ENCODE measurements around the gene MYL11.
"Not testable (repeated sequence)": the region's sequence is repeated elsewhere in the genome, so short reads cannot be mapped to it uniquely, and the experiment has no call there.

The MYL11 gene

GRCh38 chr16:30380803-30381208, 6.2 kb downstream of the MYL11 start:
- intact Hi-C loops (cut with micrococcal nuclease), result no loop called here
- Mint-ChIP-seq H3K9me3 (no peaks in the 10 kb centered on the region), H3K27ac (no peak overlapping the region), H3K4me3 (no peak overlapping the region), H3K4me1 (ENCODE audit: low read depth) (peaks cover 48% of the 10 kb centered on the region), H3K27me3 (peaks cover 29% of the 10 kb centered on the region), H3K36me3 (ENCODE audit: low read depth) (peaks cover 10% of the 10 kb centered on the region)

- peaks cover 10% of the 10 kb centered on the region for H3K36me3 Mint-ChIP-seq (ENCODE audit: low read depth)
- H3K9me3 Mint-ChIP-seq, result no peaks in the 10 kb centered on the region
- H3K27me3 Mint-ChIP-seq, result peaks cover 29% of the 10 kb centered on the region
- H3K4me3 Mint-ChIP-seq, result no peak overlapping the region
- no peak overlapping the region for H3K27ac Mint-ChIP-seq
- intact Hi-C loops (cut with micrococcal nuclease), result no loop called here
- H3K4me1 Mint-ChIP-seq (ENCODE audit: low read depth), result peaks cover 48% of the 10 kb centered on the region
These were observed 6.9 kb downstream of the MYL11 start for GRCh38 chr16:30381291-30382041.

GRCh38 chr16:30382111-30382881, 7.7 kb downstream of the MYL11 start, which contains the start of gene SEPTIN1:
SEPTIN1 (minus strand) TSS chr16:30382561; CDS start chr16:30382542, 19 bp downstream.
- intact Hi-C loops (cut with micrococcal nuclease), result no loop called here
- Mint-ChIP-seq H3K27me3 (peaks cover 29% of the 10 kb centered on the region), H3K27ac (no peak within 1 kb of the TSS), H3K9me3 (no peaks in the 10 kb centered on the region), H3K36me3 (ENCODE audit: low read depth) (peaks cover 10% of the 10 kb centered on the region), H3K4me1 (ENCODE audit: low read depth) (peaks cover 43% of the 10 kb centered on the region), H3K4me3 (no peak within 1 kb of the TSS)

- peaks cover 35% of the 10 kb centered on the region for H3K4me1 Mint-ChIP-seq (ENCODE audit: low read depth)
- H3K36me3 Mint-ChIP-seq (ENCODE audit: low read depth), result peaks cover 1% of the 10 kb centered on the region
- no peaks in the 10 kb centered on the region for H3K9me3 Mint-ChIP-seq
- no peak overlapping the region for H3K27ac Mint-ChIP-seq
- H3K27me3 Mint-ChIP-seq, result peaks cover 29% of the 10 kb centered on the region
- H3K4me3 Mint-ChIP-seq, result no peak overlapping the region
- intact Hi-C loops (cut with micrococcal nuclease), result no loop called here
These were observed 8.9 kb downstream of the MYL11 start for GRCh38 chr16:30383521-30383920.

GRCh38 chr16:30394592-30395154, 20.1 kb downstream of the MYL11 start:
- H3K4me3 Mint-ChIP-seq, result peak overlapping the region; percentile 80
- H3K27me3 Mint-ChIP-seq, result peaks cover 31% of the 10 kb centered on the region
- no peaks in the 10 kb centered on the region for H3K9me3 Mint-ChIP-seq
- H3K27ac Mint-ChIP-seq, result peak overlapping the region; percentile 84
- intact Hi-C loops (cut with micrococcal nuclease), result no loop called here
- peaks cover 22% of the 10 kb centered on the region for H3K4me1 Mint-ChIP-seq (ENCODE audit: low read depth)
- peaks cover 25% of the 10 kb centered on the region for H3K36me3 Mint-ChIP-seq (ENCODE audit: low read depth)

GRCh38 chr16:30395155-30395991, 20.8 kb downstream of the MYL11 start, which contains the start of gene ZNF48:
ZNF48 (plus strand) TSS chr16:30395420; CDS start chr16:30395795, 375 bp downstream.
- Mint-ChIP-seq H3K4me1 (ENCODE audit: low read depth) (peaks cover 28% of the 10 kb centered on the region), H3K4me3 (peak within 1 kb of the TSS; percentile 80), H3K36me3 (ENCODE audit: low read depth) (peaks cover 25% of the 10 kb centered on the region), H3K27me3 (peaks cover 36% of the 10 kb centered on the region), H3K9me3 (no peaks in the 10 kb centered on the region), H3K27ac (peak within 1 kb of the TSS; percentile 84)
- intact Hi-C loops (cut with micrococcal nuclease), result no loop called here

GRCh38 chr16:30395992-30396585, 21.5 kb downstream of the MYL11 start:
- H3K27ac Mint-ChIP-seq, result peak overlapping the region; percentile 13
- H3K4me3 Mint-ChIP-seq, result peak overlapping the region; percentile 80
- peaks cover 28% of the 10 kb centered on the region for H3K4me1 Mint-ChIP-seq (ENCODE audit: low read depth)
- intact Hi-C loops (cut with micrococcal nuclease), result no loop called here
- H3K9me3 Mint-ChIP-seq, result no peaks in the 10 kb centered on the region
- peaks cover 25% of the 10 kb centered on the region for H3K36me3 Mint-ChIP-seq (ENCODE audit: low read depth)
- H3K27me3 Mint-ChIP-seq, result peaks cover 31% of the 10 kb centered on the region

GRCh38 chr16:30396627-30397026, 22.0 kb downstream of the MYL11 start:
- H3K27ac Mint-ChIP-seq; intact Hi-C loops (cut with micrococcal nuclease); H3K4me3 Mint-ChIP-seq; H3K9me3 Mint-ChIP-seq: not testable (repeated sequence)
- peaks cover 34% of the 10 kb centered on the region for H3K4me1 Mint-ChIP-seq (ENCODE audit: low read depth)
- peaks cover 31% of the 10 kb centered on the region for H3K27me3 Mint-ChIP-seq
- H3K36me3 Mint-ChIP-seq (ENCODE audit: low read depth), result peaks cover 25% of the 10 kb centered on the region

- peaks cover 31% of the 10 kb centered on the region for H3K27me3 Mint-ChIP-seq
- H3K4me1 Mint-ChIP-seq (ENCODE audit: low read depth), result peaks cover 37% of the 10 kb centered on the region
- H3K36me3 Mint-ChIP-seq (ENCODE audit: low read depth), result peaks cover 25% of the 10 kb centered on the region
- H3K4me3 Mint-ChIP-seq, result no peak overlapping the region
- H3K9me3 Mint-ChIP-seq, result no peaks in the 10 kb centered on the region
- H3K27ac Mint-ChIP-seq, result no peak overlapping the region
- intact Hi-C loops (cut with micrococcal nuclease), result no loop called here
These were observed 22.5 kb downstream of the MYL11 start for GRCh38 chr16:30397056-30397455.

GRCh38 chr16:30397776-30398660, 23.4 kb downstream of the MYL11 start:
- no peak overlapping the region for H3K27ac Mint-ChIP-seq
- no peak overlapping the region for H3K4me3 Mint-ChIP-seq
- peaks cover 25% of the 10 kb centered on the region for H3K36me3 Mint-ChIP-seq (ENCODE audit: low read depth)
- H3K4me1 Mint-ChIP-seq (ENCODE audit: low read depth), result peaks cover 40% of the 10 kb centered on the region
- H3K27me3 Mint-ChIP-seq, result peaks cover 31% of the 10 kb centered on the region
- no peaks in the 10 kb centered on the region for H3K9me3 Mint-ChIP-seq
- intact Hi-C loops (cut with micrococcal nuclease), result no loop called here

- Mint-ChIP-seq H3K4me3 (no peak overlapping the region), H3K27ac (no peak overlapping the region), H3K4me1 (ENCODE audit: low read depth) (peaks cover 45% of the 10 kb centered on the region), H3K27me3 (peaks cover 28% of the 10 kb centered on the region), H3K9me3 (no peaks in the 10 kb centered on the region), H3K36me3 (ENCODE audit: low read depth) (peaks cover 25% of the 10 kb centered on the region)
- intact Hi-C loops (cut with micrococcal nuclease), result no loop called here
These were observed 24.2 kb downstream of the MYL11 start for GRCh38 chr16:30398661-30399434.

All from dendritic cell treated with granulocyte-macrophage colony-stimulating factor and Interleukin-4, amounts not matched to agents 40 ng/mL and 50 ng/mL, for 4 days (primary cell).